Kidney capillary endothelial cell (primary cell): Measurements from ENCODE around the gene ABL1.

Source experiments
- DNase-seq: peaks from one replicate; pipeline ENCODE4 v3.0.0-alpha.2; 2018; ENCODE audit warnings: low spot score

The ABL1 gene

DNA sequence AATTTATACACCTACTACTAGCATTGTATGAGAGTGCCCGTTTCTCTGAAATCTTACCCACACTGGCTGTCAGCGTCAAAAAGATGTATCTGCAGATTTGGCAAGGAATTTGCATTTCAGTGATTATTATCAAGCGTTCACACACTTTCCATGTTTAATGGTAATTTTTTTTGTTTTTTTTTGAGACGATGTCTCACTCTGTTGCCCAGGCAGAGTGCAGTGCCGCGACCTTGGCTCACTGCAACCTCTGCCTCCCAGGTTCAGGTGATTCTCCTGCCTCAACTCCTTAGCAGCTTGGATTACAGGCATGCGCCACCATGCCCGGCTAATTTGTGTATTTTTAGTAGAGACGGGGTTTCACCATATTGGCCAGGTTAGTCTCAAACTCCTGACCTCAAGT is 14.3 kb downstream of the ABL1 start:
- DNase-seq: no peak

DNA sequence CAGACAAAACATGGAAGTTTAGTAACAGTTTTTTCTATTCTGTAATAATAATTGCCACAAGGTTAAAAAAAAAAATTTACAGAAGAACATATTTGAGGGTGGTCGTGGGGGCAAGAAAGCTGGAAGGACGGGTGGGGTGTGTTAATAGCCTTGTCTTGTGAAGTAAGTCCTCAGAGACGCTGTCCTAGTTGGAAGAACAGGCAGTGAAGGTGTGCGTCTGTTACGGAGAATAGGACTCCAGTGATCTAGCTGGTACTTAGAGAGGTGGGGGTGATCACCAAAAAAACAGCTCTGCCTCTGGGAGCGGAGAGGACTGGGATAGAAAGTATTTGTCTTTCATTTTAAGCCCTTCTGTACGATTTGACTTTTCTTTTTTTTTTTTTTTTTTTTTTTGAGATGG is 17.7 kb downstream of the ABL1 start:
- no peak for DNase-seq

DNA sequence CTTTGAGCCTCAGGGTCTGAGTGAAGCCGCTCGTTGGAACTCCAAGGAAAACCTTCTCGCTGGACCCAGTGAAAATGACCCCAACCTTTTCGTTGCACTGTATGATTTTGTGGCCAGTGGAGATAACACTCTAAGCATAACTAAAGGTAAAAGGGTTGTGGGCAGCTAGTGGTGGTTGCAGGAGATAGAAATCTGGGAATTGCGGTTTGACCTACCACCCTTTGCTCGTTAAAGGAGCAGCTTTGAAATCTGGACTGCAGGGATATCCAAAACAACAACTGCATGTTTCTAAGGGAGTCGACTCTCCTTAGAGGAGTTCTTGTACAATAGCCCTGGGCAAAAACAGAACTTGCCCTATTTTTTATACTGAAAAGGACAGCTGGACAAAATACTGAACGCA is 19.0 kb downstream of the ABL1 start:
- DNase-seq: no peak

DNA sequence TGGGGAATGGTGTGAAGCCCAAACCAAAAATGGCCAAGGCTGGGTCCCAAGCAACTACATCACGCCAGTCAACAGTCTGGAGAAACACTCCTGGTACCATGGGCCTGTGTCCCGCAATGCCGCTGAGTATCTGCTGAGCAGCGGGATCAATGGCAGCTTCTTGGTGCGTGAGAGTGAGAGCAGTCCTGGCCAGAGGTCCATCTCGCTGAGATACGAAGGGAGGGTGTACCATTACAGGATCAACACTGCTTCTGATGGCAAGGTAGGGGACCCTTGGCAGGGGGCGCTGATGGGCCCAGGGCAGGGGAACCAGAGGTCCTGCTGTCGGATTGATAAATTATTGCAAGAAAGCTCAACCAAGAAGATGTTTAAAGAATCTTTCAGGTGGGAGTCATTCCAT is 19.8 kb downstream of the ABL1 start:
- DNase-seq: no peak

DNA sequence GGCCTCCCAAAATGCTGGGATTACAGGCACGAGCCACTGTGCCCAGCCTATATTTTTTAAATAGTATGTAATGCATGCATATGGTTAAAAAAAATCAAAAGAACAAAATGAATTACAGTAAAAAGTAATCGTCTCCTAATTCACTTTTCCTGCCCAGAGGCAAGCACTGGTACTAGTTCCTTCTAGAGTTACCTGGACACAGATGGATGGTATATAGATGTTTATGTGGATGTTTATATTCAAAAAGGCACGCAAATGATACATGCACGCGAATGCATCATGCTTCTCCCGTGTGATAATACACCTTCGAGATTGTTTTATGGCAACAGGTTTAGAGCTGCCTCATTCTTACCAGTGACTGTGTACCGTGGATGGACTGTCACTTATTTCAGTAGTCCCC is 21.4 kb downstream of the ABL1 start:
- no peak for DNase-seq

DNA sequence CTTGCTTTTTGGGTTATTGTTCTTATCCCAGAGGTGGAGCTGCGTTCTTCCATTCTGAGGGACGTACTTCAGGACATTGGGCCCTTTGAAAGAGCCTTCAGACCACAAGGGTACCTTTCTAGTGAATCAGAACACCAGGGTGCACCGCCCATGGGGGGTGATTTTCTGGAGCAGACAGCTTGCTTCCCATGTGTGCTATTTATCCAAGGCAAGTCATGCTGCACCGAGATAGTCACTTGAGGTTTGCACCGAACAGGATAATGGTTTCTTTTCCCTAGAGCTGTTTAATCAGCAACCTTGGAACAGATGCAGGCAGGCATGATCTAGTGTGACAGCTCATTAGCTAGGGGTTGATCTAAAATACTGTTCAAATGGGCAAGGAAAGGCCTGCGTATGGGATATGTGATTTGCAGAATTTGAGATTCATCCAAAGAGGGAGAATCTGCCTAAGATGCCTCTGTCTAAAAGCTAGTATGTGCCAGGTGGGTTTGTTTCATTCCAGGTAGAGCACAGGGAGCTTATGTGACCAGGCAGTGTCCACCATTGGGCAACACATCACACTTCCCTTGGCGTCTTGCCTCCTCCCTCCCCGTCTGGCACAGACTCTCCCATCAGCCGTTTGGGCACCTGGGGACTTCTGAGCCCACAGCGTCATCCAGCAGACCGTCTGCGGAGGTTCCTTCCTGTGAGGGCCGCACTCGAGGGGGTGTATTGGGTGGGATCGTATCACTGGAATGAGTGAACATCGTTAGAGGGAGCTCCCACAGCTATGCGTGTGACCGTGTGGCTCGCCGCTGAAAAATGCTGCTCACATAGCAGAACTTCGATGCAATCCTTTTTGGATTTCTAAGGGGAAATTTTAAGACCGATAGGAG is 23.0 kb downstream of the ABL1 start:
- DNase-seq: peak; percentile 79

DNA sequence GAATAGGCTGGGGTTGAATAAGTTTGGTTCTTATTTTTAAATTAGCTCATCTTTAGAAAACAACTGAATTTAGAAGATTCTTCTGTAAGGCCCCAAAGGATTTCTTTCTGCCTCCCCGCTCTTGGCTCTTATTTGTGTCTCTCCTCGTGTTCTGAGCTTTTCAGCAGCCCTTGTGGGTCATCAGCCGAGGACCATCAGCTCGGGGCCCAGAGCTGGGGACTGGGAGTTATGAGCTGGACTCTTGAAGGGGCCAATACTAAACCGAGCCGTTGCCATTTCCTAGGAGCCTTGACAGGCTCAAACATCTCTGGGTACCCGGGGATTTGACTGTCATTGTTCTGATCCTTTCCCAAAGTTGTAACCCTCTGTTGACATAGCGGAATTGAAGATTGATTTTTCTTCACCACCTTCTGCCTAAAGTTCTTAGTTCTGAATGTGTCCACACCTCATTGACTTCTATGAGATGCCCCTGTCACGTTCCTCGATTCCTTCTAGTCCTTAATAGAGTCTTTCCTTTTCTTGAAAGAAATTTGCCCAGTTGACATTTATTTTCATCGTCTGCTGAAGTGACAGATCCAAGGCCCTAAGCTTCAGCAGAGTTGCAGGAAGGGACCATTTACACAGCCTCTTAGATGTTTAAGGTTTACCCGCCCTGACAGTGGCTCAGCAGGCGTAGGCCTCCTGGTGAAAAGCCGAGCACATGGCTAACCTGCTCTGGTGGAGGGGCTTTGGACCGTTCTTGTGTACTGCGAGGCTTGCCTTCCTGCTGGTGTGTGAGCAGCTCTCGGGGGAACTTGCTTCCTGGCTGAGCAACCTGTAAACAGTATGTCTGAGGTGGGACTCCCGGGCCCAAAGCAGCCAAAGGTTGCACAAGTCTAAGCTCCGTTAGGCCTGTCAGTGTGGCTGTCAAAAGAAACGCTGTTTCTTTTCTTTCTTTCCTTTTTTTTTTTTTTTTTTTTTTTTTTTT is 24.0 kb downstream of the ABL1 start:
- no peak for DNase-seq

DNA sequence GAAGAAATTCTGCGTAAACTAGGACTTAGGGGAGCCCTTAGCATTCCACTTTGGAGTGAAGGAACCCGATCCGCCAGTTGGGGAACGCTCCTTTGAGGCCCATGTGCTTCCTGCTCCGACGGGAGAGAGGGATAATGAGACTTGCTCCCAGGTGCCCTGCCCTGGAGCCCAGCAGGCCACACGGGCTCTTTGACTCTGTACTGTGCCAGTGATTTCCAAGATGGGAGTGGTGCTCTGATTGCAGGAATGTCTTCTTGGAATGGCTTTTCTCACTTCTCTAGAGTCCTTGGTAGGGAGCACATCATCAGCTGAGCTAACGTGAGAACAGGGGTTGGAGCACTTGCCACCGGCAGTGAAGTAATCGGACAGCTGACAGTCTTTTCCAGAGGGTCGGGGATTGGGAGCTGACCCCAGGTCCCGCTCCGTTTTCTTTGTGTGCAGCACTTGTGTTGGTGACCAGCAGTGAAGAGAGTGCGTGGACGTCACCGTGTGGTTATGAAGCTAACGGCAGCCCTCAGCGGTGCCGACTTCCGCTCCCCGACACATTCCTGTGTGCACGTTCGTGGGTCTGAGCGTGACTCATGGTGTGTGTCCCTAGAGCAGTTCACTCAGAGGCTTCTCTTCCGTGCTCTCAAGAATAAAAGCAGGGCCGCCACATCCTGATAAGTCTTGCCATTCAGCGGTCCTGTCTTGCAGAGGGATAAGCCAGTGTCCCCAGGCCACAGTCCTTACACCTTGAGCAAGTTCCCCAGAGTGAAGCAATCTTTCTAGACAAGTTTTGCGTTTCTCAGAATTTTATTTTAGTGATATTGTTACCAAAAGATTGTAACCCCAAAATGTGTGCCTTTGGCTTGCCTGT is 25.6 kb downstream of the ABL1 start:
- peak; percentile 80 for DNase-seq

DNA sequence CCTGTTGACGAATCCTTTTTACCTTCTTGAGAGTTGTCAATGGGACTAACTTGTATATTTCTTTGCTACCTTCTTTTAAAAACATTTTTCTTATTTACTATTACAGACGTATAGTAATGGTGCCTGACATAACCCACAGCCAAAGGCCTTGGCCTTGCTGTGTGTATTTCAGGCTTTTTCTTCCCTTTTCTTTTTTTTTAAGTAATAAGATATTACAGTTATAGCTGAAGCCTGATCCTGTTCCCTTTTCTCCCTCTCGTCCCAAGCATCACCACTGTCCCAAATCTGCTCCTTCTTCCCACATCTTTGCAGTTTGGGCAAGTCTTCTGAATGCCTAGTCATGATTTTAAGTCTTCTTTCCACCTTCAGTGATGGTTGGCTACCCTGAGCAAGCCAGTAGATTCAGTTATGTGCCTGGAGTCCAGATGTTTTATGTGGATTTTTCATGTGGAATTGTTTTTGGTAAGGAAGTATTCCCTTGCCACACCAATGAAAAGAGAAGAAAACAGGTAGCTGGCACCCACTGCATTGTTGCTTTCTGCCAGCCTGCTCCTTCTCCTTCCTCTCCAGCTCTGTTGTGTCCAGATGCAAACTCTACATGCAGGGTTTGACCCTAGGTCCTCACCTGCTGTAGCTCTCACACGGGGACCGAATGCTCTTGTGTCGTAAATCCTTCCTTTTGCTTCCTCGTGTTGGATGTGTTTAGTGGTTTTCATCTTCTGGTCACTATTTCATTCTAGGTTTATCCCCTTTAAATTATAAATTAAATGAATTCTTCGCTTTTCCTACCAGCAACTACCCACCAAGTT is 26.5 kb downstream of the ABL1 start:
- no peak for DNase-seq

DNA sequence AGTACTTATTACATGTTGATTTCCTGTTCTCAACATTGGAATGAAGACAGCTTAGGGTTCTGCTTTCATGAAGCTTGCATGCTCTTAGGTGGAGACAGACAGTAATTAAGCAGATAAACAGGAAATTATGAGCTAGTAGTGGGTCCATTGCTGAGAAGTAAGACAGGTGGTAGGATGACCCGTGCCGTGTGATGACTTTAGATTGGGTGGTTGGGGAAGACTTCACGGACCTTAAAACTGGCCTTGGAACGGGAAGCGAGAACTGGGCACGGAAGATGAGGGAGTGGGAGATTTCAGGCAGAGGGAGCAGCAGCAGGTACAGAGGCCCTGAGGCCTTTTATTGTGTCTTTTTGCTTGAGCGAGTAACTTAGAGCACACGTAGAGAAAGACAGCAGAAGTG is 27.2 kb downstream of the ABL1 start:
- no peak for DNase-seq

DNA sequence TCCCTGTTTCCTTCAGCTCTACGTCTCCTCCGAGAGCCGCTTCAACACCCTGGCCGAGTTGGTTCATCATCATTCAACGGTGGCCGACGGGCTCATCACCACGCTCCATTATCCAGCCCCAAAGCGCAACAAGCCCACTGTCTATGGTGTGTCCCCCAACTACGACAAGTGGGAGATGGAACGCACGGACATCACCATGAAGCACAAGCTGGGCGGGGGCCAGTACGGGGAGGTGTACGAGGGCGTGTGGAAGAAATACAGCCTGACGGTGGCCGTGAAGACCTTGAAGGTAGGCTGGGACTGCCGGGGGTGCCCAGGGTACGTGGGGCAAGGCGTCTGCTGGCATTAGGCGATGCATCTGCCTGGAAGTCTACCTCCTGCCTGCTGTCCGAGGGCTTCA is 27.7 kb downstream of the ABL1 start:
- DNase-seq: no peak

DNA sequence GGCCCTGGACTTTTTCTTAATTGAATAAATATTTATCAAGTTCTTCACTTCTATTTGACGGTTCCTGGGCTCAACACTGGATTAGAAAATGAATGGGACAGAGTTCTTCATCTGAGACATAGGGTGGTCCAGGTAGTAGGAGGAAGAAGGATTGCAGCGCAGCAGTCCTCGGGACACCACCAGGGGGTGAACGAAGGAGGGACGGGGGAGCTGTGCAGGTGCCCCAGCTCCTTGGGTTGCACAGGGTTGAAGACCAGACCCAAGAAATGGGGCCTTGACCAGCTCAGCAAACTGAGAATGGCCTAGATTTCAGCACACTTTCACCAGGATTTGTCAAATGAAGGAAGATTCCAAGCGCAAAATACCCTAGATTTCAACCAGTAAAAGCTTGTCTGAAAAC is 29.5 kb downstream of the ABL1 start:
- DNase-seq: no peak

DNA sequence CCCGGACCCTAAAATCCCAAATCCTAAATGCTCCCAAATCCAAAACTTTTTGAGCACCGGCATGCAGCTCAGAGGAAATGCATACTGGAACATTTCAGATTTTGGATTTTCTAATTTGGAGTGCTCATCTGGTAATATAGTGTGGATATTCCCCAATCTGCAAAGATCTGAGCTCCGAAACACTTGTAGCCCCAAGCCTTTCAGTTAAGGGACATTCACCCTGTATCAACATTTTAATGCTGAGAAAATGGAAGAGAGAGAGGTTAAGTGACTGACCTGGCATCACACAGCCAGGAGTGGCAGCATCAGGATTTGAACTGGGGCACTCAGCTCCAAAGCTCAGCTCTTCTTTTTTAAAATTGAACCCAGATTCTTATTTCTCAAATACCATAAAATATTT is 30.9 kb downstream of the ABL1 start:
- no peak for DNase-seq

DNA sequence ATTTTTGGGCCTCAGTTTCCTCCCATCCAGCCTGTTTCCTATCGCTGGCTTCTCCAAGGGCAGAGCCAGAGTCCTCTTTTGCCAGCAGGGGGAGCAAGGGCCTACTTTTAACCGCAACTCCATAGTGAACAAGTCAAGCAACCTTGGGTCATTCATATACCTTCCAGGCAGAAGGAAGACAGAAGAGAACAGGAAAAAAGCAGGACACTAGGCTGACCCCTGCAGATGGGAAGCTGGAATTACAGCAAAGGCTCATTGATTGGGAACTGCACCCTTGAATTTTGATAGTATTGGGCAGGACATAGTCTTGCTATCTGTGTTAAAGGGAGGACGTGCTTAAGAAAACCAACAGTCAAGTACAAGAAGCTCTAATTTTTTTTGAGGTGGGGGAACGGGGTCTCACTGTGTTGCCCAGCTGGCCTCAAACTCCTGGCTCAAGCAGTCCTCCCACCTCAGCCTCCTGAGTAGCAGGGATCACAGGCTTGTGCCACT is 31.5 kb downstream of the ABL1 start:
- peak; percentile 60 for DNase-seq

DNA sequence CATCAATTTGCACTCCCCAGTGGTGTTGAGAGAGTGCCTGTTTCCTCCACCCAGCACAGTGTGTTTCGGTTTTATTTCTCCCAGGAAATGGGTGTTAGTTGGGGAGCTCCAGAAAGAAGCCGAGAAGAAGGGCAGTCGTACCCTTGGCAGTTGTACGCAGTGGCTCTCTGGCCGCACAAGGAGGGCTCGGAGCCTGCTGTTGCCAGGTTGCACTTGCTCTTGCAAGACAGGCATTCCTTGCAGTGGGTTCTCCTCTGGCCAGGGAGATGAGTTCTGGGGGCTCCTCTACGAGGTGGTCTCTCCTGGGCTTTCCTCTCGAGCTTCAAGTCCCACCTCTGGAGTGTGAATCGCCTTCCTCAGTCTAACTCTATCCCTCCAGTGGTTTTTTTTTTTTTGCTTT is 32.5 kb downstream of the ABL1 start:
- DNase-seq: no peak

DNA sequence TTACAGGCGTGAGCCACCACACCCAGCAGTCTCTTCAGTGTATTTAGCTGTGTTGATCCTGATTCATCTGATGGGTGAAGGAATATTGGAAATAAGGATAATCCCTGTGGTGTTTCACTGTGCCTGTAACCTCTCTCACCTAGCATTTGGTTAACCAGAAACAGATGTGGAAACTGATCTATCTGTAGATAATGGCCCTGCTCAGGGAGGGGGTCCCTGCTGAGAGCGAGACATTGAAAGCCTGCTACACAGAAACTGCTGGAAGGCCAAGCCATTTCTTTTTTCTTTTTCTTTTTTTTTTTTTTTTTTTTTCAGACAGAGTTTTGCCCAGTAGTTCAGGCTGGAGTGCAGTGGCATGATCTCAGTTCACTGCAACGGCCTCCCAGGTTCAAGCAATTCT is 33.2 kb downstream of the ABL1 start:
- DNase-seq: no peak

DNA sequence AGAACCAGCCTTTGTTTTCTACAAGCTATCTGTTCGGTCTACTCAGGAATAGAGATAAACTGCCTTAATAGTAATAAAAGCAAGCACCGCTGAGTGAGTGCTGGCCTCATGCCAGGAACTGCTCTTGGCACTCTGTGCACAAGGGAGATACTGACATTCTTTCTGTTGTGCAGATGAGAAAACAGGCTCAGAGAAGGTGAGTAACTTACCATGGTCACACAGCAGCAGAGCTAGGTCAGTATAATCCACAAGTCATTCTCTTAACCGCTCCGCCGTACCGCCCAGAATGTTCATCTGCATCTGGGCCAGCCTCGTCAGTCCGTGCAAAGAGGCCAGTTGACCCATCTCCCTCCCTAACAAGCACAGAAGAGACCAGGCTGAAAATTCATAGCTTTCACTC is 34.2 kb downstream of the ABL1 start:
- DNase-seq: no peak

DNA sequence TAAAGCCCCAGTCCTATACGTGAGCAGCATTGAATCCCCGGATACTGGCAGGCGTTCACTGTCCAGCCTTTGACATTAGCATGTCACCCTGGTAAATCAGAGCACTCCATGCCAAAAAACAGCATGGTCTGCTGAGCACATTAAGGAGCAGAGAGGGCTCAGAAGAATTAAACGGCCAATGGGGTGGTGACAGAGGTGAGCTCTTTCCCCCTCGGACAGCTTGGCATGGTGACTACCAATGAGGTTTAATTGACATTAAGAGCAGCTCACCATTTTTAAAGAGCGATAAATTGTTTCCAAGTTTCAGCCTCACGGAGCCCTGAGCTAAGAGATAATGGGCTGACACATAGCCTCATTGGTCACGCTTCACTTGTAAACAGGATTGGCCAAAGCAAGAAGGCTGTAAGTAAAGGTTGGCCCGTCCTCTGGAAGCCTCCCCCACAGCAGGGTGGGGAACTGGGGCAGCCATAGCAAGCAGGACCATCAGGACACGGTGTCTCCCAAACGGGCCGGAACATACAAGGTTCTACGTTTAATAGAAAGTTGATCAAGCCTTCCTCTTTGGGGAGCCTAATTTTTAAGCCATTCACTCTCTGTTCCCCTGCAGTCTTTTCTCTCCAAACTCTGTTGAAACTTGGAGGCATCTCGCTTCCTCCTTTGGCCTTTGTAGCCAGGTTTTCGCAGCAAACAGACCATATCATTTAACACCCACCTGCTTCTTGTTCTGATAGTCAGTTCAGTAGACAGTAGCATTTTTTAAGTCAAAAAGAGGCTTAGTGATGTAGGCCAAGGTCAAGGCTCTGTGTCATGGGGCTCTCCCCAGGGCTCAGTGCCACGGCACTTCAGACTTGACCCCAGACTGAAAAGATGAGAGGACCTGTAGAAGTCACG is 35.7 kb downstream of the ABL1 start:
- DNase-seq: no peak

DNA sequence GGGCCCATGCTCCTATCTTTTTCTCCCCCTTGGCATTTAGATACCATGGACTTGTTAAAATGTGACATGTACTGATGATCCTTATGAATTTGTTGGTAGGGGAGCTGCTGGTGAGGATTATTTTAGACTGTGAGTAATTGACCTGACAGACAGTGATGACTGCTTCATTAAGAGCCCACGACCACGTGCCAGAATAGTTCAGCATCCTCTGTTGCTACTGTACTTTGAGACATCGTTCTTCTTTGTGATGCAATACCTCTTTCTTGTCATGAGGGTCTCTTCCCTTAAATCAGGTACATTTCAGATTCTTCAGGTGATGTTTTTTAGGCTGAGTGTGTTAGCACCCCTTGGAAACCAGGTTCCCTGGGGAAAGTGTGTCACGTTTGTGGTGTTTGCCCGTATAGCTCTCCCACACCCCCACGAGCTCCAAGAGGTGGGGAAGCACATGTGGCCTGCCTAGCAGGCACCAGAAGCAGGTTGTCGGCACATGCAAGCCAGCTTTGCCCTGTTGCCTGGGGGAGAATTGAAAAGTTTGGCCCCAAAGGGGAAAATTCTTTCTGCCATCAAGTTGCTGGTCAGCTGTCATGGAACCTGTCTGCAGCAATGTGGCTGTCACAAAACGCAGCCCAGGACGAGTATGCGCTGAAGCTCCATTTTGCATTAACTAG is 36.5 kb downstream of the ABL1 start:
- DNase-seq: no peak

DNA sequence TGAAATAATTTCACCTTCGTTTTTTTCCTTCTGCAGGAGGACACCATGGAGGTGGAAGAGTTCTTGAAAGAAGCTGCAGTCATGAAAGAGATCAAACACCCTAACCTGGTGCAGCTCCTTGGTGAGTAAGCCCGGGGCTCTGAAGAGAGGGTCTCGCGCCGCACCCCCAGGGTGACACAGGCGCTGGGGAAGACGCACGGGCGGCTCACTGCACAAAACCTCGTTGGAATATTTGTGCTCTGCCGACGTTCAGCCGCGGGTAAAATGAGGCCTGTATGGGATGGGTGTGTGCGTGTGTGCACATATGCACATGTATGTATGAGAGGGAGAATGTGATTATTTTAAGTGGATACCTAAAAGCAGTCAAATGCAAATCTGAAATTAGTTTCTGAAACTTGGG is 37.0 kb downstream of the ABL1 start:
- DNase-seq: no peak
